Central memory CD4-positive, alpha-beta T cell (primary cell): Measurements from ENCODE around the gene PPIL6.

Source experiments
- DNase-seq: peaks from one replicate; pipeline ENCODE4 v3.0.0; 2022

Gene PPIL6

DNA sequence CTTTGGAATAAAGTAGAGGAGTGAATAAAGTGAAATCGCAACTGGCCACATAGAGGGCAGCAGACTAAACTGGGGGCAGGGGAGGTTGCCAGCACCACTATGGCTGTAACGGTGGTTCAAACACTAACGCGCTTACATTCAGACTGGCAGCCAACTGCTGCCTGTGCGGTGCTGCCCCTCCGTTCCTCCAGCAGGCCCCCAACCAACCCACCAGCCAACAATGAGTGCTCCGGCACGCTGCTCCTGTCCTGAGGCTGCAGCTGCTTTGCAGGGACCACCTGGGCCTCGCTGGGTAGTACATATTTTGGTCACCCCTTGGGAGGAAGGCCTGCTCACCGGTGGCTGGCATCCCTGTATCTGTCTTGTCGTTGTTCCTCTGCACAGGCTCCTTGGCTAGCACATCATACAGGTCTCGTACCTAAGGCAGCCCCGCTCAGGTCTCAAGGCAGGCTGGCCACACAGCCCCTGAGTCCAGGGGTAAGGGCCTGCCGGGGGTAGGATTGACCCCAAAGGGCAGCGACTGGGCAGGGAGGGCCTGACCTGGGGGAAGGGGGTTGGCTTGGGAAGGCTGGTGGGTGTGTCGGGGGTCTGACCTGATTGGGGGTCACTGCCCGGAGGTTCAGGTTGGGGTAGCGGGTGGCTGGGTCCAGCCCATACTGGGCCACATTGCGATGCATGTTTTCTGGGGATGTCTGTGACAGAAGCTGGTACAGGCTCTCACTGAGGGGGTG, 8.8 kb upstream of the PPIL6 start:
- no peak for DNase-seq

DNA sequence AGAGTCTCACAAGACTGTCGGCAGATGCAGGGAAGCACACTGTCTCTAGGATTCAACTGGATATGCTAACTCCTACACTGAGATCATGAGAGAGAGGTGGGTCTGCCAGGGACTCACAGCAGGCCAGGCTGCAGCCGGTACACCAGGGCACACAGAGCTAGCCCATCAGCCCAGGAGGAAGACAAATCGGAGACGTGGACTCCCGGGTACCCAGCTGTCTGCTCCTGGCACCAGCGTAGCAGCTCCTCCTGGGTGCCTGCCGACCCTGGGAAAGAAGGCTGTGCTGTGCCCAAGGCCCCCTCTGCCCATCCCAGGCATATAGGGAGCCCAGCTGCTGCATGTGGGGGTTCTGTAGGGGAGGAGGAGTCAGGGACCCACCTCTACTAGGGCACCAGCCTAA, 8.2 kb upstream of the PPIL6 start:
- no peak for DNase-seq

DNA sequence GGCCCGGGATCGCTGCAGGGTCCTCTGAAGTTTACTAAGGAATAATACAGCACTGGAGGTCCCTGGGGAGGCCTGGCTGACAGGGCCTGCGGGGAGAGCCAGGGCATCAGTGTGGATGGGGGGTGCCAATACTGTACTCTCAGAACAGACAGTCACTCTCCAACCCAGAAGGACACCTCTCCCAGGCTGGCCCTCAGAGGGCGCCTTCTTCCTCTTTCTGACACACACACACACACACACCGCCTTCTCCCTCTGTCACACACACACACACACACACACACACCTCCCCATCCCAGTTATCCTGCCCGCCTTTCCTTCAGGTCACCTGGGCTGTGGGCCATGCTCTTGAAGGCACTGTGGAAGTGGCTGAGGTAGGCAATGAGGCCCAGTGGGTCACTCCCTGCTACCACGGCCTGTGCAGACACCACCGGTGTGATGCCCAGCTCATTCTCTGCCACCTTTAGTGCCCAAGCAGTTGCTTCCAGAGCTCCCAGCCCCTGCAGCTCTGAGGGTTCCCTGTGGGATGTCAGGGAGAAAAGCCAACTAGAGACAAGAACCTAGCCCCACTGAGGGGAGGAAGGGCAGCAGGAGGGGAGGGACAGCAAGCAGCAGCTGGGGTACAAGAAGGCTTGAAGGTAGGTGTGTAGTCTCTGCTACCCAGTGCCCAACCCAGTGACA, 7.6 kb upstream of the PPIL6 start:
- no peak for DNase-seq

GRCh38 chr6:109447087-109447486, 6.7 kb upstream of the PPIL6 start:
- DNase-seq = no peak

- DNase-seq = no peak
Measured at GRCh38 chr6:109446541-109446940, 6.1 kb upstream of the PPIL6 start.

DNA sequence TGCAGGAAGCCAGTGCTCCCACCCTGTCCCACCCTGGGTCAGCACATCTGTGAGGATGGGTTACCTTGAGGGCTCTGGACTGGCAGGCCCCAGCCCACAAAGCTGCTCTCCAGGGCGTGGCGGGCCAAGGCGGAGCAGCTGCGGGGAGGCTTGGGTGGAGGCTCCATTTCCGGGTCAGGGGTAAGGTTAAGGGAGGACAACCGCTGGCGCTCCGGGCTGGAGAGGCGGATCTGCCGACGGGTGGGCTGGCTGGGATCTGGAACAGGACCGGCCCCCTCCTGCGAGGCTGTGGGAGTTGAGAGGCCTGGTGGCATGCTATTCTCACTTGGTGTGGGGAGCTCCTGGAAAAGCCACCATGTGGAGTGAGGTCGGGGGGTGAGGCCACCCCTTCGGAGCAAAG, 5.6 kb upstream of the PPIL6 start:
- no peak for DNase-seq

DNA sequence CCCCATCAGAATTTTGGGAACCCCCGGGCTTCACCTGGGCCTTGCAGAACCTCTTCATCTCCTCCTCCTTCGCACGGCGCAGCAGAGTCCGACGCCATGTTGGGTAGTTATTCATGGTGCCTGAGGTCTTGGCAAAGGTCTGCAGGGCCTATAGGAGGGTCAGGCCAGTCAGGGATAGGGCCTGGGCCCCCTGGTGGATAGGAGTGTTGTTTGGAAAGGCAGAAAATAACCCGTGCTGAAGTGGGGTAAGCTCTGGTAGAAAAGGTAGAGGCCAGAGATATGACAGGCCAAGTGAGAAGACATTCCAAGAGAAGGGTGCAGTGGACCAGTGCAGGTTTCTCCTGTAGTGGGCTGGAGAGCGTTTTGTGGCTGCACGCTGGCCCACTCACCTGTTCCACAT, 5.0 kb upstream of the PPIL6 start:
- no peak for DNase-seq

DNA sequence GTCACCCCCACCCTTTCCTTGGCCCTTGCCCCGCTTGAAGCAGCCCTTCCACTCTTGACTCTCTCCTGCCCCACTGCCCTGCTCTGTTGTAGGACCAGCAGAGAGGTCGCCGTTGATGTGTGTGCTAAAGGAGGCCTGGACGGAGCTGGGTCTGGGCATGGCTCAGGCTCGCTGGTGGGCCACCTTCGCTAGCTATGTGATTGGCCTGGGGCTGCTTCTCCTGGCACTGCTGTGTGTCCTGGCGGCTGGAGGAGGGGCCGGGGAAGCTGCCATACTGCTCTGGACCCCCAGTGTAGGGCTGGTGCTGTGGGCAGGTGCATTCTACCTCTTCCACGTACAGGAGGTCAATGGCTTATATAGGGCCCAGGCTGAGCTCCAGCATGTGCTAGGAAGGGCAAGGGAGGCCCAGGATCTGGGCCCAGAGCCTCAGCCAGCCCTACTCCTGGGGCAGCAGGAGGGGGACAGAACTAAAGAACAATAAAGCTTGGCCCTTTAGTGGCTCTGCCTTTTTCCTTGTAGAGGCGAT, 3.1 kb upstream of the PPIL6 start:
- DNase-seq = no peak

- no peak for DNase-seq
Measured at GRCh38 chr6:109442393-109442924, 2.0 kb upstream of the PPIL6 start.

DNA sequence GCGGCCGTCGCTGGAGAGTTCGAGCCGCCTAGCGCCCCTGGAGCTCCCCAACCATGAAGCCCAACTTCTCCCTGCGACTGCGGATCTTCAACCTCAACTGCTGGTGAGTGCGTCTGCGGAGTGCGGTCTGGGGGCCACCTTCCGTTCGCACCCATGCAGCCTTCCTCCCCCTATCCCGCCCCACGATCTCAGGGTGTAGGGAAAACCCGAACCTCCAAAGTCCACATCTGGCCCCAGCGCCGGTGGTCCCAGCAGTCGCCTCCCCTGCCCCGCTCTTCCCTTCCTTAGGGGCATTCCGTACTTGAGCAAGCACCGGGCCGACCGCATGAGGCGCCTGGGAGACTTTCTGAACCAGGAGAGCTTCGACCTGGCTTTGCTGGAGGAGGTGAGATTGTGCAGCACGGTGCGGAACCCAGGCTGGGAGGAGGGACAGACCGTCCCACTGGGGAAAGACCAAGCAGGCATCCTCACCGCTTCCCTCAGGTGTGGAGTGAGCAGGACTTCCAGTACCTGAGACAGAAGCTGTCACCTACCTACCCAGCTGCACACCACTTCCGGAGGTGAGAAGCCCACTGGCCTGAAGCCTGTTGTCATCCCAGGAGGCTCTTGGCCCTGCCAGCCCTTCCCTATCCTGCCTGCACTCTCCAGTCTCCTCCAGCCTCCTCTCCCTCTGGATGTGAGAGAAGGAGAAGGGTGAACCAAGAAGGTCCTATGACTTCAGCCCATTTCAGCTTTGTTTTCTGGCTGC, 815 bp upstream of the PPIL6 start:
- peak; percentile 60 for DNase-seq

GRCh38 chr6:109436041-109436440, 4.4 kb downstream of the PPIL6 start:
- no peak for DNase-seq

- no peak for DNase-seq
Measured at GRCh38 chr6:109434456-109434855, 6.0 kb downstream of the PPIL6 start.

DNA sequence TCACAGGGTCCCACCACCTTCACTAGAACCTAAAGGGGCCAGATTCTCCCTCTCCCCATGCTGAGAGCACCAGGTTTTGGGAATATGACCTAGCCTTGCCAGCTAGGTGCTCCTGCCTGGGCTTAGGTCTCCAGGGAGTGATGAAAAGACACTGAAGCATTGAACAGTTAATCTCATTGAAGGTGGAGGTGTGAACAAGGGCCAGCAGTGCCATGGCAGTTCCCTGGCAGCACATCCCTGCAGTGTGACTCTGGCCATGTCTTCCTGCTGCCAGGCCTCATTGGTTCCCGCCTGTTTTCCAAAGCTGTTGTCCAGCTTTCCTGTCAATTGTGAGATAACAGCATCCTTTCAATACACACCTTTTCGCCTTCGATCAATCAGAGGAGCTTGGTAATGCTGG, 10.9 kb downstream of the PPIL6 start:
- DNase-seq = no peak

DNA sequence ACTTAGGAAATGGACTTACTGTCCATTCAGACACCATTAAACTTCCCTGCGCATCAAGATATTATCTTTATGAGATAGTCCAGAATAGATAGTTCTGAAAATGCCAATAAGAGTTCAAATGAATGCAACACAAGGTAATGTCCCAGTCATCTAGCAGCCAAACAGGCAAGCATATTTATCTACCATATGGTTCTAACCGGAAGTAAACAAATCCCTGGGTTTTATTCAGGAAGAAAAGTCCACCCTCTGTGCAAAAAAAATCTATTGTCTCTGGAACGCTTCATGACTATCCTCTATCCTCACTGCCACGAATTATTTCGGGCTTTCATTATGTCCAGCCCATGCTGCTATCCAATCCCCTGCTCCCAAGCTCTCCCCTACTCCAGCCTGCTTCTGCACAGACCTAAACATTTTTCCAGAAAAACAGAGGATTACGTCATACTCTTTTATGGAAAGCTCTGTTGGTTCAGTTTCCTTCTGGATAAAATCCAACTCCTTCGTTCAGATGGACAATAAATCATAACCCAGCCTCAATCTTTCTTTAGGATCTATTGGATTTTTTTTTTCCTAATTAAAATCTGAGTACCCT, 11.4 kb downstream of the PPIL6 start:
- DNase-seq = no peak

- DNase-seq = no peak
Measured at GRCh38 chr6:109424946-109425345, 15.5 kb downstream of the PPIL6 start.

- no peak for DNase-seq
Measured at GRCh38 chr6:109421184-109421583, 19.2 kb downstream of the PPIL6 start.

- DNase-seq = no peak
Measured at GRCh38 chr6:109420751-109421150, 19.7 kb downstream of the PPIL6 start.

- DNase-seq = no peak
Measured at GRCh38 chr6:109417646-109418045, 22.8 kb downstream of the PPIL6 start.

GRCh38 chr6:109411034-109411433, 29.4 kb downstream of the PPIL6 start:
- DNase-seq = no peak

- no peak for DNase-seq
Measured at GRCh38 chr6:109406196-109406595, 34.2 kb downstream of the PPIL6 start.

GRCh38 chr6:109397020-109397419, 43.4 kb downstream of the PPIL6 start:
- DNase-seq = no peak

GRCh38 chr6:109396046-109396718, 44.2 kb downstream of the PPIL6 start:
- no peak for DNase-seq
